Thyroid gland (tissue), 4 donors: ENCODE data around the gene TSPAN1. TPM values are rescaled to one million over a fixed set of nuclear protein-coding genes. Genes with fewer than 3 reads are reported as not detected.

ENCODE experiments used
- DNase-seq, 2 donors: peaks; one replicate each; pipeline ENCODE4 v3.0.0-alpha.2; 2019
- H3K27ac ChIP-seq, 3 donors: fragments of 200-600 bp; sonication (generic); 1 replicate in 2 of 3; 2 replicates in 1 of 3; pipeline ENCODE4 v1.5.1; 2016 to 2019; ENCODE audit warnings: mild to moderate bottlenecking in 1 of 3, moderate library complexity in 1 of 3
- H3K27me3 ChIP-seq: fragments of 200-600 bp; sonication (generic); one replicate; pipeline ENCODE4 v1.5.1; 2019
- H3K36me3 ChIP-seq, 2 donors: fragments of 200-600 bp; sonication (generic); one replicate each; pipeline ENCODE4 v1.5.1; 2016 to 2019
- H3K4me1 ChIP-seq, 2 donors: fragments of 200-600 bp; sonication (generic); one replicate each; pipeline ENCODE4 v1.5.1; 2017 to 2019
- H3K4me3 ChIP-seq, 3 donors: fragments of 200-600 bp; sonication (generic); replicated peaks in 1 of 3; 1 replicate in 2 of 3; 2 replicates in 1 of 3; pipeline ENCODE4 v1.5.1; 2016; ENCODE audit warnings: mild to moderate bottlenecking in 1 of 3
- H3K9me3 ChIP-seq: fragments of 200-600 bp; sonication (generic); one replicate; pipeline ENCODE4 v1.5.1; 2017
- CTCF ChIP-seq, 6 experiments: fragments of 200-600 bp in 3 of 6; fragments of 450-650 bp in 3 of 6; sonication (generic) in 3 of 6; IDR thresholded peaks; one replicate each; pipeline ENCODE4 v1.5.1; 2016 to 2019; ENCODE audit warnings: antibody characterized with exemption in 6 of 6, mild to moderate bottlenecking in 2 of 6, inconsistent platforms in 1 of 6, moderate library complexity in 1 of 6
- POLR2A ChIP-seq, 2 donors: fragments of 450-650 bp; IDR thresholded peaks; one replicate each; pipeline ENCODE4 v1.6.1; 2017; ENCODE audit warnings: antibody characterized with exemption in 2 of 2, mild to moderate bottlenecking in 2 of 2, moderate library complexity in 1 of 2
- WGBS, 2 donors: methylation state at CpG; one replicate each; pipeline ENCODE4 v1.1.5; 2017; 5-methylcytosine and 5-hydroxymethylcytosine counted together
- intact Hi-C: fragments of 100-400 bp; cut with DNase I; formaldehyde crosslinking; loops from one replicate; pipeline ENCODE4 v1.15.1; 2023
- total RNA-seq, 4 donors: library from RNA; depleted of rRNA; stranded (reverse); fragments of >200 nt; gene quantifications; one replicate each; pipeline ENCODE4 v1.2.3, GENCODE V29; 2016

TSPAN1 gene
- total RNA-seq, 4 donors from 2014 or later: 61.2 to 154 (median 105) TPM

- no peaks in the 10 kb centered on the region for H3K36me3 ChIP-seq
- intact Hi-C loops: no loop called here
- DNase-seq: no peak
- peaks cover 45 to 71% of the 10 kb centered on the region in 2 donors for H3K4me1 ChIP-seq
- peak overlapping the region in 2 of 3 donors; percentile 49 to 81 for H3K27ac ChIP-seq
- H3K27me3 ChIP-seq: no peaks in the 10 kb centered on the region
- TF ChIP-seq POLR2A (IDR thresholded peaks at IDR 0.05) (no peak), CTCF (IDR thresholded peaks at IDR 0.05) (no peak)
- no peaks in the 10 kb centered on the region for H3K9me3 ChIP-seq
- WGBS, 2 donors: 94 to 96% methylated on average over 3 of the region's 3 CpGs
- no peak overlapping the region for H3K4me3 ChIP-seq
Measured at GRCh38 chr1:46169811-46170454, 5.0 kb upstream of the TSPAN1 start.

- Histone ChIP-seq H3K4me1 (peaks cover 45 to 72% of the 10 kb centered on the region in 2 donors), H3K27ac (peak overlapping the region; percentile 80 to 95 (median 88)), H3K36me3 (no peaks in the 10 kb centered on the region), H3K9me3 (no peaks in the 10 kb centered on the region), H3K27me3 (no peaks in the 10 kb centered on the region), H3K4me3 (no peak overlapping the region)
- TF ChIP-seq POLR2A (IDR thresholded peaks at IDR 0.05) (no peak), CTCF (IDR thresholded peaks at IDR 0.05) (no peak)
- DNase-seq: peak; percentile 78 to 82
- 41 to 58% methylated on average over 5 to 8 of the region's 8 CpGs for WGBS, 2 donors
- intact Hi-C loops: no loop called here
Measured at GRCh38 chr1:46171351-46171750, 3.5 kb upstream of the TSPAN1 start.

GRCh38 chr1:46171871-46172270 lies 3.0 kb upstream of the TSPAN1 start:
- Histone ChIP-seq H3K4me1 (peaks cover 41 to 67% of the 10 kb centered on the region in 2 donors), H3K36me3 (no peaks in the 10 kb centered on the region), H3K9me3 (no peaks in the 10 kb centered on the region), H3K27ac (peak overlapping the region; percentile 80 to 95 (median 88)), H3K4me3 (no peak overlapping the region), H3K27me3 (no peaks in the 10 kb centered on the region)
- TF ChIP-seq CTCF (IDR thresholded peaks at IDR 0.05) (peak in 2 of 6 experiments; percentile 12), POLR2A (IDR thresholded peaks at IDR 0.05) (peak in 1 of 2 donors; percentile 54)
- DNase-seq: peak; percentile 97 to 98
- WGBS, 2 donors: 13 to 28% methylated on average over 5 to 6 of the region's 6 CpGs
- intact Hi-C loops: no loop called here

- Histone ChIP-seq H3K4me1 (peaks cover 38 to 62% of the 10 kb centered on the region in 2 donors), H3K27ac (peak overlapping the region; percentile 80 to 95 (median 88))
Measured at GRCh38 chr1:46172321-46172720, 2.6 kb upstream of the TSPAN1 start.

More at GRCh38 chr1:46172321-46172720, 2.6 kb upstream of the TSPAN1 start:
- Histone ChIP-seq H3K36me3 (no peaks in the 10 kb centered on the region), H3K9me3 (no peaks in the 10 kb centered on the region), H3K4me3 (no peak overlapping the region), H3K27me3 (no peaks in the 10 kb centered on the region)
- intact Hi-C loops: no loop called here
- DNase-seq: no peak
- TF ChIP-seq POLR2A (IDR thresholded peaks at IDR 0.05) (no peak), CTCF (IDR thresholded peaks at IDR 0.05) (no peak)
- WGBS, 2 donors: 80 to 82% methylated on average over 4 of the region's 4 CpGs
